Inferior parietal cortex (tissue), 1 donor: Measurements from ENCODE around the gene ST6GALNAC6.

Experiments used
- DNase-seq: peaks from one replicate; pipeline ENCODE4 v3.0.0-alpha.2; 2016; ENCODE audit errors: extremely low spot score

ST6GALNAC6 gene

GRCh38 chr9:127916720-127917581 lies 17.5 kb upstream of the ST6GALNAC6 start, which contains the start of gene ST6GALNAC4:
Gene ST6GALNAC4, minus strand, starts transcription at chr9:127917041. Its CDS starts 622 bp downstream, at chr9:127916419.
- DNase-seq = peak; percentile 82

GRCh38 chr9:127915801-127916719 lies 16.7 kb upstream of the ST6GALNAC6 start:
- no peak for DNase-seq

GRCh38 chr9:127915325-127915752 lies 15.9 kb upstream of the ST6GALNAC6 start:
- DNase-seq = no peak

GRCh38 chr9:127913682-127914081 lies 14.3 kb upstream of the ST6GALNAC6 start:
- no peak for DNase-seq

GRCh38 chr9:127912882-127913281 lies 13.5 kb upstream of the ST6GALNAC6 start:
- DNase-seq = no peak

- no peak for DNase-seq
Observed at GRCh38 chr9:127912296-127912695, 12.9 kb upstream of the ST6GALNAC6 start.

- peak; percentile 38 for DNase-seq
Observed at GRCh38 chr9:127910613-127911205, 11.3 kb upstream of the ST6GALNAC6 start.

- DNase-seq = no peak
Observed at GRCh38 chr9:127909839-127910273, 10.5 kb upstream of the ST6GALNAC6 start.

- no peak for DNase-seq
Observed at GRCh38 chr9:127908660-127908926, 9.2 kb upstream of the ST6GALNAC6 start.

- DNase-seq = no peak
Observed at GRCh38 chr9:127907867-127908659, 8.7 kb upstream of the ST6GALNAC6 start.

GRCh38 chr9:127905788-127906191 lies 6.4 kb upstream of the ST6GALNAC6 start:
- DNase-seq = no peak

GRCh38 chr9:127905004-127905728 lies 5.8 kb upstream of the ST6GALNAC6 start:
- no peak for DNase-seq

- no peak for DNase-seq
Observed at GRCh38 chr9:127904561-127905003, 5.2 kb upstream of the ST6GALNAC6 start.

GRCh38 chr9:127903557-127904475 lies 4.4 kb upstream of the ST6GALNAC6 start:
- no peak for DNase-seq

- DNase-seq = no peak
Observed at GRCh38 chr9:127898433-127899127, 823 bp downstream of the ST6GALNAC6 start.

GRCh38 chr9:127897193-127897692 lies 2.2 kb downstream of the ST6GALNAC6 start:
- DNase-seq = no peak

- DNase-seq = no peak
Observed at GRCh38 chr9:127896395-127897192, 2.8 kb downstream of the ST6GALNAC6 start.

- no peak for DNase-seq
Observed at GRCh38 chr9:127895811-127896210, 3.6 kb downstream of the ST6GALNAC6 start.
